HAP-1 (cell line): ENCODE measurements around the gene PRKD3.

Experiments
- DNase-seq, 2 experiments: peaks; one replicate each; pipeline ENCODE4 v3.0.0-alpha.2; 2016 to 2020; ENCODE audit warnings: low spot score in 2 of 2
- H3K27me3 ChIP-seq: fragments of 250-450 bp; sonication (Bioruptor Pico); 2 replicates; pipeline ENCODE4 v1.5.1; 2020; ENCODE audit warnings: low read depth, mild to moderate bottlenecking, moderate library complexity
- H3K36me3 ChIP-seq: fragments of 250-450 bp; sonication (Bioruptor Pico); replicated peaks from 2 replicates; pipeline ENCODE4 v1.5.1; 2020; ENCODE audit warnings: mild to moderate bottlenecking
- H3K4me1 ChIP-seq: fragments of 250-450 bp; sonication (Bioruptor Pico); 2 replicates; pipeline ENCODE4 v1.5.1; 2020; ENCODE audit warnings: mild to moderate bottlenecking
- H3K4me3 ChIP-seq: fragments of 250-450 bp; sonication (Bioruptor Pico); 2 replicates; pipeline ENCODE4 v1.5.1; 2020; ENCODE audit warnings: mild to moderate bottlenecking, moderate library complexity
- H3K9me3 ChIP-seq: fragments of 250-450 bp; sonication (Bioruptor Pico); 2 replicates; pipeline ENCODE4 v1.5.1; 2020; ENCODE audit warnings: mild to moderate bottlenecking, moderate library complexity
- in situ Hi-C: fragments of 300-500 bp; cut with MboI; formaldehyde crosslinking; loops from 3 replicates; pipeline ENCODE4 v1.14.3; 2020; ENCODE audit warnings: low sequenced_read_pairs, inconsistent platforms, mixed read lengths

PRKD3 gene

GRCh38 chr2:37324786-37325624, at the start of gene PRKD3:
TSS of gene PRKD3 (minus strand) at chr2:37324833. CDS start at chr2:37316524, 8,309 bp downstream.
- Histone ChIP-seq H3K27me3 (peaks cover 26% of the 10 kb centered on the region), H3K9me3 (no peaks in the 10 kb centered on the region), H3K36me3 (no peaks in the 10 kb centered on the region), H3K4me1 (peaks cover 15% of the 10 kb centered on the region), H3K4me3 (peak within 1 kb of the TSS; percentile 51)
- in situ Hi-C loops = no loop called here
- peak; percentile 58 to 65 for DNase-seq

- H3K27me3 ChIP-seq = no peaks in the 10 kb centered on the region
Measured at GRCh38 chr2:37372000-37372399, 47.4 kb upstream of the PRKD3 start.

GRCh38 chr2:37370666-37371065, 46.0 kb upstream of the PRKD3 start:
- DNase-seq = no peak
- no peaks in the 10 kb centered on the region for H3K9me3 ChIP-seq
- in situ Hi-C loops = no loop called here
- H3K36me3 ChIP-seq = no peaks in the 10 kb centered on the region
- no peaks in the 10 kb centered on the region for H3K27me3 ChIP-seq
- no peak overlapping the region for H3K4me3 ChIP-seq
- H3K4me1 ChIP-seq = no peaks in the 10 kb centered on the region

More at GRCh38 chr2:37372000-37372399, 47.4 kb upstream of the PRKD3 start:
- no peaks in the 10 kb centered on the region for H3K36me3 ChIP-seq
- no peak for DNase-seq
- no peaks in the 10 kb centered on the region for H3K9me3 ChIP-seq
- no peak overlapping the region for H3K4me3 ChIP-seq
- H3K4me1 ChIP-seq = no peaks in the 10 kb centered on the region
- in situ Hi-C loops = no loop called here

DNA sequence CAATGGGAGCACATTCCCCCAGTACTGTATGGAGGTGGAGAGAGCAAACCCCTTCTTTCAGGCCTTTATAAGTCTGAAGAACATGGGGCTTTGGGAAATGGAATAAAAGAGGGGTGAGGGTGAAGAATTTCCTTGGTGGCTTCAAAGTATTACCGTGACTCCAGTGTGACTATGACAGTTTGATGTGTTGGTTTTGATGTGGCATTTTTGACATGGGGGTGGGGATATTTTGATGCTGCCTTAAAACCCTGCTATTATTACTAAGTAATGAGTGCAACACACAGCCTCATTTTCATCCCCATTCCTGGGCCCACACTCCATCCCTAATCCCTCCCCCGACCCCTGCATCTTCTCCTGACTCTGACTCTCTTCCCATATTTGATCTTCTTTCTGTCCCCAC, 43.4 kb upstream of the PRKD3 start:
- Histone ChIP-seq H3K9me3 (no peaks in the 10 kb centered on the region), H3K4me3 (no peak overlapping the region), H3K4me1 (no peaks in the 10 kb centered on the region), H3K27me3 (no peaks in the 10 kb centered on the region), H3K36me3 (no peaks in the 10 kb centered on the region)
- in situ Hi-C loops = no loop called here
- no peak for DNase-seq

DNA sequence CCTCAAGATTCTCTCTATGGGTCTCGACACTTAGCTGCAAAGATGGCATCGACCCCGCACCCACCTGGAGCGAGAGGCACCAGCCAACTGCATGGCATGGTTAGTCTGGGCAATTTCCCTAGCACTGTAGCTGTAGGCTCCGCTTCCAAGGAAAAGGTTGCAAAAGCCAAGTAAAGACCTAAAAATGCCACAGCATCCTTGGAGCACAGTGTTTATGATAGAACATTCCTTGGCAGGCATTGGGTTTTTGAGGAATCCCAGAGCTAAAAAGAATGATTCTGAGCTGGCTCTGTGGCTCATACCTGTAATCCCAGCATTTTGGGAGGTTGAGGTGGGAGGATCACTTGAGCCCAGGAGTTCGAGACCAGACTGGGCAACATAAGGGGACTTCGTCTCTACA, 42.7 kb upstream of the PRKD3 start:
- no peak overlapping the region for H3K4me3 ChIP-seq
- no peaks in the 10 kb centered on the region for H3K4me1 ChIP-seq
- DNase-seq = no peak
- no peaks in the 10 kb centered on the region for H3K9me3 ChIP-seq
- H3K36me3 ChIP-seq = no peaks in the 10 kb centered on the region
- no peaks in the 10 kb centered on the region for H3K27me3 ChIP-seq
- in situ Hi-C loops = no loop called here

DNA sequence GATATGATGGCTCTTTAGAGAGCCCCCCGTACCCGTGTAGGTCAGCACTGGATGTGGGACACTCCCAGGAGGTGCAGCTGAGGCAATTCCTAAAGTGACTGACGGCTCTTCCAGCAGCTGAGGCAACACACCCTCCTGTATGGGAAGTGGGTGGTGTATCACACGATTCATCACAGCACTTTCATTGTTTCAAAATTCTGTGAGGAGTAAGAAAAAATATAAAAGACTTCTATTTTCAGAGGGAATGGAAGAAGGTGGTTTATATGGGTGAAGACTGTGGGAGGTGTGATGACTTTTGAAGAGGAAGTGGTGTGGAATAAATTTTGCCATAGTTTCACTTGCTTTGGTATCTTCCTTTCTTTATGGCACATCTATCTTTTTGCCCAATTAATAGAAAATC, 42.1 kb upstream of the PRKD3 start:
- Histone ChIP-seq H3K4me1 (no peaks in the 10 kb centered on the region), H3K27me3 (no peaks in the 10 kb centered on the region), H3K9me3 (no peaks in the 10 kb centered on the region), H3K36me3 (no peaks in the 10 kb centered on the region), H3K4me3 (no peak overlapping the region)
- in situ Hi-C loops = no loop called here
- DNase-seq = no peak

GRCh38 chr2:37365669-37366068, 41.0 kb upstream of the PRKD3 start:
- no peaks in the 10 kb centered on the region for H3K27me3 ChIP-seq
- DNase-seq = no peak
- in situ Hi-C loops = no loop called here

GRCh38 chr2:37364351-37364750, 39.7 kb upstream of the PRKD3 start:
- H3K4me3 ChIP-seq = no peak overlapping the region
- H3K36me3 ChIP-seq = no peaks in the 10 kb centered on the region
- in situ Hi-C loops = no loop called here
- H3K9me3 ChIP-seq = no peaks in the 10 kb centered on the region
- no peak for DNase-seq
- no peaks in the 10 kb centered on the region for H3K4me1 ChIP-seq
- no peaks in the 10 kb centered on the region for H3K27me3 ChIP-seq

More at GRCh38 chr2:37365669-37366068, 41.0 kb upstream of the PRKD3 start:
- Histone ChIP-seq H3K4me1 (no peaks in the 10 kb centered on the region), H3K36me3 (no peaks in the 10 kb centered on the region), H3K4me3 (no peak overlapping the region), H3K9me3 (no peaks in the 10 kb centered on the region)

DNA sequence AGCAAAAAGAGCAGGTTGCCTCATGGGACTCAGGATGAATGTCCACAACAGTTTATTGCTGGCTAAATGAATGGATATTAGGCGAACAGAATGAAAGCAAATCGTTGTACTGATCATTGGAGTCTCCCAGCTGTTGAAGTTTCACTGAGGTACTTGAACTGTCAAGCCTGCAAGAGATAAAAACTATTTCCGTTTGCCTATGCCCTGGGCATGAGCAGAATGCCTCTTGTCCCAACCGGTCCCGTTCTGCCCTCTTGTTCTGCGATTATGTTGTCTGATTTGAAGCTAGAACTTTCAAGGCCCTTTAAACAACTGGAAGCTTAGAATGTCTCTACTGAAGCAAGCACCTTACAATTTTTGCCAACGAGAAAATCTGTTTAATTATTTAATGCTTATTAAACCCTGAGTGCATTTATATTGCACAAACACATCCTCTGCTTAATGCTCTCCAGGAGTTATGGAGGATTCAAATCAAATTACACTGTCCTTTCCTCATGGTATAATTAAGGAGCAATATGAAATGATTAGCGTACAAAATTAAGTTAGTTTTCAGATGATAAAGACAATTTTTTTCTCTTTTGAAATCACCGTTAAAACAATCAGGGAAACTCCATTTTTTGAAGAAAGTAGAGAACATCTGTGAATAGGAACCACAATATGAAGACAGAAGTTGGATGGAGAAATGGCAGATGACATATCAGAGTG, 37.5 kb upstream of the PRKD3 start:
- in situ Hi-C loops = no loop called here

DNA sequence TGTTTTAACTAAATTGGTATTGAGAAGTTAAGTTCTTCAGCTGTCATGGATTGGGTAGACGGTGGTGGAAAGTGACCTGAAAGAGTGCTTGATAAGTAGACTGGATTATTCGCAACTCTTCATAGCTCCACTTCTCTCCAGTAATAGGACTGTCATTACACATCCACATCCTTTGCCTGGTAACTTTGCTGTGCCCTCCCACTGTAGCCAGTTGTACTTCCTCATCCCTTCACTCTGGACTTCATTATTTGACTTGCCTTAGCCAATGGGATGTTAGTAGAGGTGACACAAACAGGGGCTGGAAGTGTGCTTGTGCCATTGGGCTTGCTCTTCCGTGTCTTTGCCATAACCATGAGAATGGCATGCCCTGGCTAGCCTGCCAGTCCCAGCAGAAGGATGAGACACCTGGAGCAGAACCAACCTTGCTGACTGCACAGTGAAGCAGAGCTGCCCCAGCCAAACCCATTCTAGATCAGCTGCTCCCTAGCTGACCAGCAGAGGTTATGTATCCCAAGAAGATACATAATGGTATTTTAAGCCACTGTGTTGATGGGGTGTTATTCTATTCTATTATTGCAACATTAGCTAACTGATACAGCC, 36.7 kb upstream of the PRKD3 start:
- no peaks in the 10 kb centered on the region for H3K36me3 ChIP-seq
- no peaks in the 10 kb centered on the region for H3K9me3 ChIP-seq
- in situ Hi-C loops = no loop called here
- DNase-seq = no peak
- H3K27me3 ChIP-seq = no peaks in the 10 kb centered on the region
- no peaks in the 10 kb centered on the region for H3K4me1 ChIP-seq
- no peak overlapping the region for H3K4me3 ChIP-seq

More for the DNA sequence above, 37.5 kb upstream of the PRKD3 start:
- no peak for DNase-seq
- no peaks in the 10 kb centered on the region for H3K9me3 ChIP-seq
- H3K4me3 ChIP-seq = no peak overlapping the region
- no peaks in the 10 kb centered on the region for H3K27me3 ChIP-seq
- no peaks in the 10 kb centered on the region for H3K4me1 ChIP-seq
- no peaks in the 10 kb centered on the region for H3K36me3 ChIP-seq

GRCh38 chr2:37358466-37358865, 33.8 kb upstream of the PRKD3 start:
- in situ Hi-C loops = no loop called here
- H3K4me1 ChIP-seq = no peaks in the 10 kb centered on the region
- H3K9me3 ChIP-seq = no peaks in the 10 kb centered on the region
- no peaks in the 10 kb centered on the region for H3K27me3 ChIP-seq
- H3K36me3 ChIP-seq = no peaks in the 10 kb centered on the region
- no peak for DNase-seq
- no peak overlapping the region for H3K4me3 ChIP-seq

GRCh38 chr2:37357530-37357929, 32.9 kb upstream of the PRKD3 start:
- Histone ChIP-seq H3K9me3 (no peaks in the 10 kb centered on the region), H3K36me3 (no peaks in the 10 kb centered on the region), H3K4me1 (no peaks in the 10 kb centered on the region), H3K4me3 (no peak overlapping the region), H3K27me3 (no peaks in the 10 kb centered on the region)
- in situ Hi-C loops = no loop called here
- DNase-seq = no peak

GRCh38 chr2:37357069-37357468, 32.4 kb upstream of the PRKD3 start:
- in situ Hi-C loops = no loop called here
- DNase-seq = no peak
- no peaks in the 10 kb centered on the region for H3K9me3 ChIP-seq
- H3K27me3 ChIP-seq = no peaks in the 10 kb centered on the region
- no peak overlapping the region for H3K4me3 ChIP-seq
- no peaks in the 10 kb centered on the region for H3K36me3 ChIP-seq
- no peaks in the 10 kb centered on the region for H3K4me1 ChIP-seq

GRCh38 chr2:37356299-37356698, 31.7 kb upstream of the PRKD3 start:
- Histone ChIP-seq H3K36me3 (no peaks in the 10 kb centered on the region), H3K4me3 (no peak overlapping the region), H3K4me1 (no peaks in the 10 kb centered on the region)

More at GRCh38 chr2:37356299-37356698, 31.7 kb upstream of the PRKD3 start:
- DNase-seq = no peak
- Histone ChIP-seq H3K9me3 (no peaks in the 10 kb centered on the region), H3K27me3 (no peaks in the 10 kb centered on the region)
- in situ Hi-C loops = no loop called here
